ENCODE data around the gene MYH14. TPM values are rescaled to one million over a fixed set of nuclear protein-coding genes. Genes with fewer than 3 reads are reported as not detected.

MYH14 gene
- total RNA-seq, 1 donor from 2014 or later: 113 TPM

GRCh38 chr19:50268041-50268440 is 64.6 kb downstream of the MYH14 start:
- intact Hi-C loops (cut with DNase I): no loop called here

GRCh38 chr19:50268501-50268900 is 65.1 kb downstream of the MYH14 start:
- no peaks in the 10 kb centered on the region for H3K4me1 ChIP-seq
- H3K27me3 ChIP-seq (ENCODE audit: low read depth): no peaks in the 10 kb centered on the region
- no peak for TF ChIP-seq CTCF (IDR thresholded peaks at IDR 0.05)
- H3K27ac ChIP-seq: no peak overlapping the region
- H3K4me3 ChIP-seq: no peak overlapping the region
- no peaks in the 10 kb centered on the region for H3K9me3 ChIP-seq
- ATAC-seq (no peak), DNase-seq (no peak)
- peaks cover 37% of the 10 kb centered on the region for H3K36me3 ChIP-seq
- intact Hi-C loops (cut with DNase I): no loop called here

More at GRCh38 chr19:50268041-50268440, 64.6 kb downstream of the MYH14 start:
- ATAC-seq (no peak), DNase-seq (no peak)
- no peak for TF ChIP-seq CTCF (IDR thresholded peaks at IDR 0.05)
- Histone ChIP-seq H3K4me3 (no peak overlapping the region), H3K27me3 (ENCODE audit: low read depth) (no peaks in the 10 kb centered on the region), H3K9me3 (no peaks in the 10 kb centered on the region), H3K36me3 (peaks cover 37% of the 10 kb centered on the region), H3K27ac (no peak overlapping the region), H3K4me1 (no peaks in the 10 kb centered on the region)

- ATAC-seq: no peak
- no peak overlapping the region for H3K4me3 ChIP-seq
Measured at GRCh38 chr19:50269653-50270052, 66.2 kb downstream of the MYH14 start.

GRCh38 chr19:50272263-50272897 is 69.0 kb downstream of the MYH14 start:
- intact Hi-C loops (cut with DNase I): no loop called here
- ATAC-seq (peak in 1 of 2 donors; percentile 11), DNase-seq (no peak)
- no peak for TF ChIP-seq CTCF (IDR thresholded peaks at IDR 0.05)
- H3K27me3 ChIP-seq (ENCODE audit: low read depth): no peaks in the 10 kb centered on the region
- H3K9me3 ChIP-seq: no peaks in the 10 kb centered on the region
- peaks cover 63% of the 10 kb centered on the region for H3K36me3 ChIP-seq
- H3K4me3 ChIP-seq: no peak overlapping the region
- H3K27ac ChIP-seq: no peak overlapping the region
- H3K4me1 ChIP-seq: no peaks in the 10 kb centered on the region

More at GRCh38 chr19:50269653-50270052, 66.2 kb downstream of the MYH14 start:
- TF ChIP-seq CTCF (IDR thresholded peaks at IDR 0.05): no peak
- no peaks in the 10 kb centered on the region for H3K27me3 ChIP-seq (ENCODE audit: low read depth)
- H3K9me3 ChIP-seq: no peaks in the 10 kb centered on the region
- DNase-seq: no peak
- intact Hi-C loops (cut with DNase I): no loop called here
- H3K4me1 ChIP-seq: no peaks in the 10 kb centered on the region
- H3K27ac ChIP-seq: no peak overlapping the region
- H3K36me3 ChIP-seq: peaks cover 43% of the 10 kb centered on the region

- H3K4me1 ChIP-seq: no peaks in the 10 kb centered on the region
- no peak overlapping the region for H3K27ac ChIP-seq
- ATAC-seq (no peak), DNase-seq (no peak)
- no peaks in the 10 kb centered on the region for H3K9me3 ChIP-seq
- intact Hi-C loops (cut with DNase I): no loop called here
- H3K27me3 ChIP-seq (ENCODE audit: low read depth): no peaks in the 10 kb centered on the region
- TF ChIP-seq CTCF (IDR thresholded peaks at IDR 0.05): no peak
- peaks cover 64% of the 10 kb centered on the region for H3K36me3 ChIP-seq
- no peak overlapping the region for H3K4me3 ChIP-seq
Measured at GRCh38 chr19:50273821-50274220, 70.4 kb downstream of the MYH14 start.

All from lower lobe of right lung (tissue), 2 donors.